GM19438 (cell line): ENCODE measurements around the gene FTSJ3.

Experiments used
- ATAC-seq: cut with Tn5 transposase; IDR thresholded peaks from one replicate; pipeline ENCODE4 v1.9.1; 2021; ENCODE audit warnings: low read depth; ENCODE audit not compliant: unreplicated experiment

The FTSJ3 gene

GRCh38 chr17:63830904-63831491, 3.5 kb upstream of the FTSJ3 start:
- ATAC-seq, result no peak

- ATAC-seq, result no peak
Observed at GRCh38 chr17:63830278-63830677, 2.8 kb upstream of the FTSJ3 start.

GRCh38 chr17:63828936-63829335, 1.5 kb upstream of the FTSJ3 start:
- no peak for ATAC-seq

DNA sequence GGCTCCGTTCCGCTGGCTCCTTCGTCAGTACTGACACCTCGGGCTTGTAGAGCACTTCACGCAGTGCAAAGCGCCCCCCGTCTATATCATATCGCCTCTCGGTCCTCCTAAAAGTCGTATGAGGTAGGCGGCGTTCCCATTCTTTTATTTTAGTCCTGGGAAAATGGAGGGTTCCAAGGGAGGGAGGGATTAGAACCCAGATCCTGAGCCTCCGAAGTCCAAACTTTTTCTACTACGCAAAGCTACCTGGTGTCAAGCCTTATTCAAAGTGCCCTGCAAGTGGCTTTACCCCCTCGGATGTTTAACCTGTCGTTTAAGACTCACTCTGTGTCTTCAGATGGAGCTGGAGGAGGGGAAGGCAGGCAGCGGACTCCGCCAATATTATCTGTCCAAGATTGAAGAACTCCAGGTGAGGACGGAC, 348 bp upstream of the FTSJ3 start:
- no peak for ATAC-seq

DNA sequence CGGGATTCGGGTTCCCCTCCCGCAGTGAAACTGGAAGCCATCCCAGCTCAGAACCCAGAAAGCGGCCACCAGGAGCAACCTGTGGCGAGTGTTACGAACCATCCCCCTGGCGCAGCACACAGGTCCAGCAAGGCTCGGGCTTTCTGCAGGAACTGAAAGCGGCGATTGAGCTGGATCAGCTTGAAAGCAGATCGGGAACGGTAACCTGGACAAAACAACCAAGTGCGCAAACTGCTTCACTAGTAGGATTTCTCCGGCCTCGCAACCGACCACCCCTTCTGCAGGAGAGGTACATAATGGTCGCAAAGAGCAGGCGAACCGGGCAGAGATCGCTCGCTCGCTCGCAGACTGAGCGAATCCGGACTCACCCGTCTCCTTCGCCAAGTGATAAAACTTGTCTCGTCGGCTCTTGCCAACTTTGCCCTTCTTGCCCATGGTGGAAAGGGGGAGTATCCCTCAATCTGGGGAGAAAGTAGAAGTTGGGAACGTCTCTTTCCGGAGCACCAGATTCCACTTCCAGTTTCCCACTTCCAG, 928 bp downstream of the FTSJ3 start:
- ATAC-seq, result no peak

DNA sequence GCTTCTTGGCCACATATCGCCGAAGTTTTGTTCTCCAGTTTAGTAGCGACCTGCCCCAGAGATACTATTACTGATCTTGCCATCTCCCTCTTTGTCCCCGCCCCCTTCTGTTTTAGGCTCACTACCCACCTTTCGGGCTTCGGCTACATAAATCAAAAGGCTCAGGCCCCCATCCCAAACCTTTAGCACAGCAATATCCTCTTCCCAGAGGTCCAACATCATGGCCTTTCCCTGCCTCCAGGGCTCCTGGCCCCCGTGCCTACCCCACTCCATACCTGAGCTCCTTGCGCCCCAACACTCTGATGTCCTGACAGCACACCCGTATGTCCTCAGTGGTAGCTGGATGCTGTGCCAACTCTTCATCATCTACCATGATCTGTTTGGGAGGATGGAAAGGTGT, 3.1 kb downstream of the FTSJ3 start:
- ATAC-seq, result no peak

DNA sequence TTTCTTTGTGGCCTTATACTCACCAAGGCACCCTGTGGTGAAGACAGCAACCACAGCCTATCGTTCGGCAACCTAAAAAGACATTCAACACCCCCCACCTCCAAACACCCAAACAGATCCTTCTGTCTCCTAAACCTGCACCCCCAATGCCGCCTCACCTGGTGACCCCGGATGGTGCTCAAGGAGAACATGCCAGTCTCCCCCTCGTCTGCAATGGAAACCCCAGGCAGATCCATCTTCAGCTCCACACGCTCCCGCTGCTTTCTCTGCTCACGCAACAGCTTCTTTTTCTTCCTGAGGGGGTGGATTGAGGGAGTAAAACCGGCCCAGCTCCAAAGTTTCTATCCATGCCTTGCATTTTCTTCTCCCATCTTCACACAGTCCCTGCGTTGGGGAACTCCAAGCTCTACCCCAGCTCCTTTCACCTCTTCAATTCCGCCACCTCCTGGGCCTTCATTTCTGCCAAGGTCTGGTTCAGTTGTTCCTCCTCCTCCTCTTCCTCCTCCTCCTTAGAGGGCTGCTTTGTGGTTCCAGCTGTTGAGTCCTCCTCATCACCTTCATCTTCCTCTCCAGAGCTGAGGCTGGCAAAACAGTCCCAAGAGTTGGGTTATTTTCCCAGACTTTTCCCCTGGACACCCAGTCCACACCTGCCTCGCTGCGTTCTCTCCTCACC, 3.7 kb downstream of the FTSJ3 start:
- ATAC-seq, result no peak

GRCh38 chr17:63822537-63822936, 4.9 kb downstream of the FTSJ3 start:
- ATAC-seq, result no peak

- no peak for ATAC-seq
Observed at GRCh38 chr17:63821804-63822203, 5.7 kb downstream of the FTSJ3 start.

- ATAC-seq, result no peak
Observed at GRCh38 chr17:63820963-63821561, 6.4 kb downstream of the FTSJ3 start.

DNA sequence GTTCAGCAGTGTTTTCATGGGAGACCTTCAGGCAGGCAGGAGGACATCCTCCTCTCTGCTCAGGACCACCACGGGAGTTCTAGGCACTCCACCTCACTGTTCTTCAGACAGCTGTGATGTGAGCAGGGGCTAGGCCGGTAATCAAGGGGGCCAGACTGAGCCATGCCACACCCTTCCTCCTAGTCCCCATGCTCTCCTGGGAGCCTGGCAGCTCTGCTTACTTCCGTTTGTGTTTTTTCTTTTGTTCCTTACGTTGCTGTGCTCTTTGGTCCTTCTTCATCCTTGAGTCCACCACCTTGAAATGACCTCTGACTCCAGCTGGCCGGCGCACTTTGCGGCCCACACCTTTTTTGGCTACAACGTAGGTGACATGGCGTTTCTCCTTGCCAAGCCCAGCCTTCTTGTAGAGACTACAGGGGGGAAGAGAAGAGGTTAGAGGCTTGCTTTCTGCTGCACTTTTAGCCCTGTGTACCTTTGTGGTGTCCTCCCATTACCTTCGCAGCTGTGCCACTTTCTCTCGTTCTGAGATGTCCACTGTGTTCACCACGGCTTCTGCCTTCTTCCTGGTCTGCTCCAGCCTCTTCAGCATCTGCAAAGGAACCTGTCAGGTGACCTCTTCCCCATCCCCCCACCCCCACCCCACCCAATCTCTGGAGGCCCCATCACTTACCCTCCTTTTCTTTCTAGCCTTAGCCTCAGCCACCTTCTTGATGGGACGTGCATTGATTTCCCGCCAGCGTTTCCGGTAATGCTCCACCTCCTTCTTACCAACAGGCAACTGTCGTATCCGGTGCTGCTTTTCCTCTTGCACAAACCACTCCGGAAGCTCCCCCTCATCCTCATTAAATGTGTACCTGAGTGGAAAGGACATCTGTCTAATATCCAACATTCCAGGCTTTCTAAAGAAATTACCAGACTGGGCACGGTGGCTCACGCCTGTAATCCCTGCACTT, 7.6 kb downstream of the FTSJ3 start:
- no peak for ATAC-seq

- no peak for ATAC-seq
Observed at GRCh38 chr17:63819131-63819530, 8.3 kb downstream of the FTSJ3 start.

- no peak for ATAC-seq
Observed at GRCh38 chr17:63817736-63818385, 9.6 kb downstream of the FTSJ3 start.

DNA sequence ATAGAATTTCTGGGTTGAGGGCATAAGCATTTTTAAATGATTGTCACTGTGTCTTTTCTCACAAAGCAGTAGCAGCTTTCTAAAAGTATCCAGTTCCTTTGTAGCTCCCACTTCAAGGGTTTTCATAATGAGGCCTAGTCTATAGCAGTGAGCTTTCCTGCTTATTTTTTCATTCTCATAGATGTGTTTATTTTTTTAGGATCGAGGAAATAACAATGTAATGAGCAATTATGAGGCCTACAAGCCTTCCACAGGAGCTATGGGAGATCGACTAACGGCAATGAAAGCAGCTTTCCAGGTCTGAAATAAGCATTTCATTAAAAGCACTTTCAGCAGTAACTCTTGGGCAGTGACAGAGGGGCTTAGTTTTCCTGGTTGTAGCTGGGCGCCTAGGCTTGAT, 10.8 kb downstream of the FTSJ3 start:
- no peak for ATAC-seq

DNA sequence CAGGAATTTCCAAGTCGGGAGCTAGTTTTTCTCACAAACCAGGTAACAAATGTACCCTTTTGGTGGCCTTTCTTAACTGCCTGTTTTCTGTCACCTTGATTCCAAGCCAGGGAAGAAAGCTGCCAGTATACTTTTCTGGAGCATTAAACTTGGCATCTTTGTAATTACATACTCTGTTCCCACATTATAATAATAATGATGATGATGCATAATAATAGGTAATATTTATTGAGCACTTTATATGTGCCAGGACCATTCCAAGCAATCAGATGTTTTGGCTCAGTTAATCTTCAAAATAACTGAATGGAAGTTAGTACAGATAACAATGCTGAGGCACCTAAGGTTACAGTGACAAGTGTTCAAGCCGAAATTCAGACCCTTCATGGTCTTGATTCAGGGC, 11.3 kb downstream of the FTSJ3 start:
- ATAC-seq, result no peak

DNA sequence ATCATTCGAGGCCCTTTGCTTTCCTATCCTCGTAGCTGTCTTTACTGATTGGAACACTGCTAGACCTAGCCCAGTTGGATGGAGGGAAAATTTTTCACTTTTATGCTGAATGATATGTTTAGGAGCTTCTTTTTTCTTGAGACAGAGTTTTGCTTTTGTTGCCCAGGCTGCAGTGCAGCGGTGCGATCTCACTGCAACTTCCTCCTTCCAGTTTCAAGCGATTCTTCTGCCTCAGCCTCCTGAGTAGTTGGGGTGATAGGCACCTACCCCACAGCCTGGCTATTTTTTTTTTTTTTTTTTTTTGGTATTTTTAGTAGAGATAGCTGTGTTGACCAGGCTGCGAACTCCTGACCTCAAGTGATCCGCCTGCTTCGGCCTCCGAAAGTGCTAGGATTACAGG, 17.5 kb downstream of the FTSJ3 start:
- ATAC-seq, result no peak

DNA sequence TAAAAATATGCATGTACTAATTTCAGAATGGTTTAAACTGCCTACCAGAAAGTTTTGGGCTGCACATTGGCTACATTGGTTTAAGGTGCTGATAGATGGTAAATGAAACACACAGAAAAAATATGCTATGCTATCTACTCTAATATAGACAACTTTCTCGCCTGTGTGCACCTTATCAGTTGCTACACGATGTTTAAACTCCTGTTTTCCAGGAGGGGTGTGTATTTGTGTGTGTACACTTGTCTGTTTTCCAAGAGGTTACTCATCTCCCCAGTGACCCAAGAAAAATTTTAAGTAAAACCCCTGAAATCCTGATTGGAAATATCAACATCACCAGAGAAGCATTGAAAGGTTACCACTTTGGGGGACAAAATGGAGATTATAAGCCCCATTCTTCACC, 21.9 kb downstream of the FTSJ3 start:
- no peak for ATAC-seq

GRCh38 chr17:63804328-63804727, 23.1 kb downstream of the FTSJ3 start:
- no peak for ATAC-seq

DNA sequence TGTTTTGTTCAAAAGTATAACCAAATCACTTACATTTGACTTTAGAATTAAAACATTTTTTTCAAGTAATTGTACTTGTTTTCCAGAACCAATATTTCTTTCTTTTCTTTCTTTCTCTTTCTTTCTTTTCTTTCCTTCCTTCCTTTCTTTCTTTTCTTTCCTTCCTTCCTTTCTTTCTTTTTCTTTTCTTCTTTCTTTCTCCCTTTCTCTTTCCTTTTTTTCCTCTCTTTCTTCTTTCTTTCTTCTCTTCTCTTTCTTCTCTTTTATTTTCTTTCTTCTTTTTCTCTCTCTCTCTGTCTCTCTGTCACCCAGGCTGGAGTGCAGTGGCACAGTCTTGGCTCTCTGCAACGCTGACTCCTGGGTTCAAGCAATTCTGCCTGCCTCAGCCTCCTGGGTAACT, 26.7 kb downstream of the FTSJ3 start:
- no peak for ATAC-seq

DNA sequence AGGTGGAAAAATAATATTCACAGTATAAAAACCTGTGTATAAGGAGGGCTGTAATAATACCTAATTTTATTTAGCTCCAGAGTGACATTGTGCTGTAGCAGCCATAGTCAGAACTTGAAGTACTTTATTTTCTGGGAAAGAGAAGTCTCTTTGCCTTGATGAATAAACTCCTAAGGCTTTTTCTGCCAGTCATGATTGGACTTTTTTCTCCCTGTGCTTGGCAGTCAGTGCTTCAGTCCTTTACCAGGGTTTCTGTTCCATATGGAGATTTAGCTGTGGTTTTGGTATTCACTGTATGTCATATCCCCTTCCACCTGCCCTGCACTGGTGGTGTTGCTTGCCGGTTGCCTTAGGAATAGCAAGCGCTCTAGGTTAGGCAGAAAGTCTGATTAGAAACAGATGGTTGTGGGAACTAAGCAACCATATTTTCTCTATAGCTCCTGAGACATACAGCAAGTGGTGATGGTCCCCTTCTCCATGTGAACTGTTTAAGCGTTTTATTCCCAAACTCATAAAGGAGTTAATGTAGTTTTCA, 28.8 kb downstream of the FTSJ3 start:
- ATAC-seq, result no peak
